CD4-positive, CD25-positive, alpha-beta regulatory T cell (primary cell): ENCODE measurements around the gene RABGAP1L. TPM values are rescaled to one million over a fixed set of nuclear protein-coding genes. Genes with fewer than 3 reads are reported as not detected.
"Not testable (repeated sequence)": the region's sequence is repeated elsewhere in the genome, so short reads cannot be mapped to it uniquely, and the experiment has no call there.

ENCODE experiments used
- ATAC-seq, 2 donors: fragments of 150-1000 bp; cut with Tn5 transposase; one replicate each; pipeline ENCODE4 v1.10.0; 2021; ENCODE audit warnings: low read depth in 2 of 2, moderate number of reproducible peaks in 2 of 2, moderate library complexity in 1 of 2
- DNase-seq, 3 donors: peaks; one replicate each; pipeline versions ENCODE4 v3.0.0 to v3.0.0-alpha.2; 2012 to 2022; ENCODE audit warnings: mixed read lengths in 1 of 3
- H3K27ac ChIP-seq: one replicate; pipeline ENCODE4 v1.7.0; 2013; ENCODE audit warnings: mild to moderate bottlenecking, low read length; ENCODE audit not compliant: insufficient read depth, poor library complexity, severe bottlenecking
- H3K27me3 ChIP-seq: one replicate; pipeline ENCODE4 v1.7.0; 2013; ENCODE audit warnings: low read length; ENCODE audit not compliant: control insufficient read depth, insufficient read depth
- H3K36me3 ChIP-seq: one replicate; pipeline ENCODE4 v1.7.0; 2013; ENCODE audit warnings: mild to moderate bottlenecking, low read length, moderate library complexity; ENCODE audit not compliant: control insufficient read depth, insufficient read depth
- H3K4me1 ChIP-seq: 2 replicates; pipeline ENCODE4 v1.7.0; 2013; ENCODE audit warnings: mild to moderate bottlenecking, low read length; ENCODE audit not compliant: insufficient read depth, control insufficient read depth, poor library complexity, severe bottlenecking
- H3K4me3 ChIP-seq: one replicate; pipeline ENCODE4 v1.7.0; 2013; ENCODE audit warnings: low read depth, mild to moderate bottlenecking, low read length, moderate library complexity
- H3K9me3 ChIP-seq, 2 experiments: 1 replicate in 1 of 2; 2 replicates in 1 of 2; pipeline ENCODE4 v1.7.0; 2013; ENCODE audit warnings: low read length in 2 of 2, mild to moderate bottlenecking in 1 of 2, moderate library complexity in 1 of 2; ENCODE audit not compliant: control insufficient read depth in 2 of 2
- H3K27ac Mint-ChIP-seq, 3 donors: one replicate each; pipeline ENCODE4 v1.8.0; 2020 to 2022; ENCODE audit warnings: mild to moderate bottlenecking in 3 of 3, mixed read lengths in 3 of 3, moderate library complexity in 2 of 3
- H3K27me3 Mint-ChIP-seq: one replicate; pipeline ENCODE4 v1.8.0; 2022; ENCODE audit warnings: mild to moderate bottlenecking, mixed read lengths
- H3K36me3 Mint-ChIP-seq: one replicate; pipeline ENCODE4 v1.8.0; 2020; ENCODE audit warnings: mixed read lengths
- H3K4me1 Mint-ChIP-seq, 4 donors: one replicate each; pipeline ENCODE4 v1.8.0; 2020 to 2022; ENCODE audit warnings: mixed read lengths in 4 of 4, mild to moderate bottlenecking in 1 of 4
- H3K4me3 Mint-ChIP-seq, 4 donors: one replicate each; pipeline ENCODE4 v1.8.0; 2020 to 2022; ENCODE audit warnings: mild to moderate bottlenecking in 4 of 4, mixed read lengths in 4 of 4, moderate library complexity in 3 of 4
- H3K9me3 Mint-ChIP-seq, 7 donors: one replicate each; pipeline ENCODE4 v1.8.0; 2020 to 2022; ENCODE audit warnings: mixed read lengths in 7 of 7, mild to moderate bottlenecking in 3 of 7, moderate library complexity in 2 of 7
- polyA plus RNA-seq, 4 donors: library from polyadenylated mRNA; unstranded; fragments of 300-500 nt; fragmentation: Illumina TruSeq; gene quantifications; one replicate each; pipeline ENCODE4 v1.2.3, GENCODE V29; 2021
- total RNA-seq: library from RNA; stranded (reverse); gene quantifications from one replicate; pipeline ENCODE4 v1.2.3, GENCODE V29; 2022

The RABGAP1L gene
- total and polyA plus RNA-seq, 5 donors from 2014 or later = 69.7 to 118 (median 84.9) TPM

GRCh38 chr1:174556392-174556791 is 397.1 kb downstream of the RABGAP1L start:
- Mint-ChIP-seq H3K36me3 (peaks cover 25% of the 10 kb centered on the region), H3K9me3 (peaks cover 0 to 13% (median 3%) of the 10 kb centered on the region in 7 donors), H3K4me1 (peaks cover 0 to 13% (median 4%) of the 10 kb centered on the region in 4 donors), H3K27me3 (no peaks in the 10 kb centered on the region), H3K27ac (no peak overlapping the region), H3K4me3 (no peak overlapping the region)
- H3K27ac ChIP-seq = no peak overlapping the region
- no peak for ATAC-seq
- no peak overlapping the region for H3K4me3 ChIP-seq
- H3K36me3 ChIP-seq = no peaks in the 10 kb centered on the region
- DNase-seq = no peak
- no peaks in the 10 kb centered on the region for H3K4me1 ChIP-seq
- no peaks in the 10 kb centered on the region for H3K27me3 ChIP-seq
- no peaks in the 10 kb centered on the region for H3K9me3 ChIP-seq

- ATAC-seq (no peak), DNase-seq (no peak)
- Histone ChIP-seq H3K4me1 (no peaks in the 10 kb centered on the region), H3K4me3 (no peak overlapping the region), H3K27ac (no peak overlapping the region), H3K36me3 (no peaks in the 10 kb centered on the region), H3K9me3 (no peaks in the 10 kb centered on the region), H3K27me3 (no peaks in the 10 kb centered on the region)
- Mint-ChIP-seq H3K9me3 (peaks cover 0 to 16% (median 5%) of the 10 kb centered on the region in 7 donors), H3K27me3 (no peaks in the 10 kb centered on the region), H3K36me3 (peaks cover 9% of the 10 kb centered on the region), H3K4me3 (no peak overlapping the region), H3K27ac (no peak overlapping the region), H3K4me1 (peaks cover 0 to 7% (median 2%) of the 10 kb centered on the region in 4 donors)
These were observed 409.2 kb downstream of the RABGAP1L start for GRCh38 chr1:174568551-174568950.

- no peak for DNase-seq
- H3K27me3 ChIP-seq = no peaks in the 10 kb centered on the region
- no peak overlapping the region for H3K27ac ChIP-seq
- H3K4me3 ChIP-seq = no peak overlapping the region
- no peaks in the 10 kb centered on the region for H3K27me3 Mint-ChIP-seq
- H3K4me1 Mint-ChIP-seq = peaks cover 0 to 7% (median 2%) of the 10 kb centered on the region in 4 donors
- H3K4me3 Mint-ChIP-seq = no peak overlapping the region
- no peaks in the 10 kb centered on the region for H3K4me1 ChIP-seq
- H3K36me3 Mint-ChIP-seq = peaks cover 9% of the 10 kb centered on the region
- no peaks in the 10 kb centered on the region for H3K9me3 ChIP-seq
- no peaks in the 10 kb centered on the region for H3K36me3 ChIP-seq
- H3K9me3 Mint-ChIP-seq = peaks cover 0 to 21% (median 5%) of the 10 kb centered on the region in 7 donors
- no peak overlapping the region for H3K27ac Mint-ChIP-seq
- no peak for ATAC-seq
These were observed 409.9 kb downstream of the RABGAP1L start for GRCh38 chr1:174569240-174569639.

- H3K36me3 ChIP-seq = no peaks in the 10 kb centered on the region
- no peak overlapping the region for H3K27ac ChIP-seq
- no peaks in the 10 kb centered on the region for H3K27me3 Mint-ChIP-seq
- no peak overlapping the region for H3K4me3 ChIP-seq
- DNase-seq (no peak), ATAC-seq (no peak)
- no peaks in the 10 kb centered on the region for H3K4me1 ChIP-seq
- H3K4me1 Mint-ChIP-seq = peaks cover 0 to 4% (median under 1%) of the 10 kb centered on the region in 4 donors
- no peak overlapping the region for H3K27ac Mint-ChIP-seq
- H3K27me3 ChIP-seq = no peaks in the 10 kb centered on the region
- H3K9me3 ChIP-seq = peaks cover 6 to 17% of the 10 kb centered on the region in 2 experiments
- H3K9me3 Mint-ChIP-seq = peaks cover 0 to 34% (median 12%) of the 10 kb centered on the region in 7 donors
- peaks cover 21% of the 10 kb centered on the region for H3K36me3 Mint-ChIP-seq
- H3K4me3 Mint-ChIP-seq = no peak overlapping the region
These were observed 413.5 kb downstream of the RABGAP1L start for GRCh38 chr1:174572771-174573170.

- H3K27ac ChIP-seq, H3K27me3 ChIP-seq, H3K36me3 ChIP-seq, DNase-seq, ATAC-seq, H3K4me1 ChIP-seq, H3K27me3 Mint-ChIP-seq, H3K4me3 Mint-ChIP-seq, H3K4me3 ChIP-seq, H3K27ac Mint-ChIP-seq, H3K4me1 Mint-ChIP-seq: not testable (repeated sequence)
- peaks cover 6 to 17% of the 10 kb centered on the region in 2 experiments for H3K9me3 ChIP-seq
- Mint-ChIP-seq H3K9me3 (peaks cover 0 to 38% (median 12%) of the 10 kb centered on the region in 7 donors), H3K36me3 (peaks cover 31% of the 10 kb centered on the region)
These were observed 416.8 kb downstream of the RABGAP1L start for GRCh38 chr1:174576120-174576519.

- Mint-ChIP-seq H3K27ac (no peak overlapping the region), H3K4me3 (no peak overlapping the region), H3K4me1 (peaks cover 0 to 4% (median under 1%) of the 10 kb centered on the region in 4 donors), H3K36me3 (peaks cover 30% of the 10 kb centered on the region), H3K27me3 (no peaks in the 10 kb centered on the region), H3K9me3 (peaks cover 0 to 30% (median 10%) of the 10 kb centered on the region in 7 donors)
- Histone ChIP-seq H3K27me3 (no peaks in the 10 kb centered on the region), H3K27ac (no peak overlapping the region), H3K4me1 (no peaks in the 10 kb centered on the region), H3K36me3 (no peaks in the 10 kb centered on the region), H3K4me3 (no peak overlapping the region), H3K9me3 (peaks cover 6 to 17% of the 10 kb centered on the region in 2 experiments)
- DNase-seq = no peak
- no peak for ATAC-seq
These were observed 418.4 kb downstream of the RABGAP1L start for GRCh38 chr1:174577681-174578080.

- no peaks in the 10 kb centered on the region for H3K4me1 ChIP-seq
- peaks cover 0 to 9% (median 4%) of the 10 kb centered on the region in 7 donors for H3K9me3 Mint-ChIP-seq
These were observed 421.5 kb downstream of the RABGAP1L start for GRCh38 chr1:174580801-174581200.

GRCh38 chr1:174583316-174583715 is 424.0 kb downstream of the RABGAP1L start:
- no peak for DNase-seq
- Mint-ChIP-seq H3K36me3 (peaks cover 19% of the 10 kb centered on the region), H3K4me3 (no peak overlapping the region), H3K27ac (no peak overlapping the region), H3K9me3 (peaks cover 0 to 10% (median 4%) of the 10 kb centered on the region in 7 donors), H3K4me1 (peaks cover 0 to 4% (median under 1%) of the 10 kb centered on the region in 4 donors), H3K27me3 (no peaks in the 10 kb centered on the region)
- Histone ChIP-seq H3K4me3 (no peak overlapping the region), H3K9me3 (no peaks in the 10 kb centered on the region), H3K27ac (no peak overlapping the region), H3K27me3 (no peaks in the 10 kb centered on the region), H3K36me3 (no peaks in the 10 kb centered on the region), H3K4me1 (no peaks in the 10 kb centered on the region)
- ATAC-seq = no peak

More at GRCh38 chr1:174580801-174581200, 421.5 kb downstream of the RABGAP1L start:
- peaks cover 0 to 10% of the 10 kb centered on the region in 2 experiments for H3K9me3 ChIP-seq
- no peaks in the 10 kb centered on the region for H3K36me3 ChIP-seq
- Mint-ChIP-seq H3K36me3 (peaks cover 21% of the 10 kb centered on the region), H3K27ac (no peak overlapping the region), H3K4me3 (no peak overlapping the region), H3K27me3 (no peaks in the 10 kb centered on the region), H3K4me1 (peaks cover 0 to 4% (median under 1%) of the 10 kb centered on the region in 4 donors)
- H3K27ac ChIP-seq = no peak overlapping the region
- DNase-seq (no peak), ATAC-seq (no peak)
- no peaks in the 10 kb centered on the region for H3K27me3 ChIP-seq
- no peak overlapping the region for H3K4me3 ChIP-seq
